ENCODE measurements around the gene INPP5F. TPM values are rescaled to one million over a fixed set of nuclear protein-coding genes. Genes with fewer than 3 reads are reported as not detected.
"Not testable (repeated sequence)": the region's sequence is repeated elsewhere in the genome, so short reads cannot be mapped to it uniquely, and the experiment has no call there.

The INPP5F gene
- total RNA-seq, 4 donors from 2014 or later, result 22.7 to 39.8 (median 36.4) TPM

- Histone ChIP-seq H3K4me3 (no peak overlapping the region), H3K4me1 (peaks cover 0 to 19% (median 0%) of the 10 kb centered on the region in 4 donors), H3K9me3 (peaks cover 0 to 6% (median 0%) of the 10 kb centered on the region in 4 donors), H3K27ac (no peak overlapping the region), H3K36me3 (peaks cover 0 to 26% (median 0%) of the 10 kb centered on the region in 3 donors), H3K27me3 (no peaks in the 10 kb centered on the region)
- TF ChIP-seq POLR2A (IDR thresholded peaks at IDR 0.05), result no peak
- TF ChIP-seq, protein P1, sequence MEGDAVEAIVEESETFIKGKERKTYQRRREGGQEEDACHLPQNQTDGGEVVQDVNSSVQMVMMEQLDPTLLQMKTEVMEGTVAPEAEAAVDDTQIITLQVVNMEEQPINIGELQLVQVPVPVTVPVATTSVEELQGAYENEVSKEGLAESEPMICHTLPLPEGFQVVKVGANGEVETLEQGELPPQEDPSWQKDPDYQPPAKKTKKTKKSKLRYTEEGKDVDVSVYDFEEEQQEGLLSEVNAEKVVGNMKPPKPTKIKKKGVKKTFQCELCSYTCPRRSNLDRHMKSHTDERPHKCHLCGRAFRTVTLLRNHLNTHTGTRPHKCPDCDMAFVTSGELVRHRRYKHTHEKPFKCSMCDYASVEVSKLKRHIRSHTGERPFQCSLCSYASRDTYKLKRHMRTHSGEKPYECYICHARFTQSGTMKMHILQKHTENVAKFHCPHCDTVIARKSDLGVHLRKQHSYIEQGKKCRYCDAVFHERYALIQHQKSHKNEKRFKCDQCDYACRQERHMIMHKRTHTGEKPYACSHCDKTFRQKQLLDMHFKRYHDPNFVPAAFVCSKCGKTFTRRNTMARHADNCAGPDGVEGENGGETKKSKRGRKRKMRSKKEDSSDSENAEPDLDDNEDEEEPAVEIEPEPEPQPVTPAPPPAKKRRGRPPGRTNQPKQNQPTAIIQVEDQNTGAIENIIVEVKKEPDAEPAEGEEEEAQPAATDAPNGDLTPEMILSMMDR (IDR thresholded peaks at IDR 0.05), result no peak
- no peak for TF ChIP-seq EP300 (IDR thresholded peaks at IDR 0.05)
- DNase-seq (ENCODE audit: low spot score in 2 of 2), result no peak
- WGBS, 2 donors, result 58 to 65% methylated on average over 7 of the region's 7 CpGs
Measured at GRCh38 chr10:119860866-119861607, 135.2 kb downstream of the INPP5F start.

DNA sequence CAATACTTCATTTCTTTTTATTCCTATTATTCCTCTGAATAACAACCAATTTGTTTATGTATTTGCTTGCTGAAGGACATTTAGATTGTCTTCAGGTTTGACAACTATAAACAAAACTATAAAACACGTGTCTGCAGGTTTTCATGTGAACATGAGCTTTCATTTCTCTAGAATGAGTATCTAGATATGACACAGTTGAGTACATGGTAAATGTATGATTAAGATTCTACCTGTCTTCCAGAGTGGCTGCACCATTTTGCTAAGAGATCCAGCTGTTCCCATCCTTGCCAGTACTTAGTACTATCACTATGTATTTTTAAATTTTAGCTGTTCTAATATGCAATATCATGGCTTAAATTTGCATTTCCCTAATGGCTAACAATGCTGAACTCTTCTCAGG, 136.7 kb downstream of the INPP5F start:
- no peak overlapping the region for H3K4me3 ChIP-seq
- DNase-seq (ENCODE audit: low spot score in 2 of 2), result no peak
- WGBS, 2 donors, result 83 to 84% methylated on average over 1 of the region's 1 CpG
- H3K9me3 ChIP-seq, result peaks cover 0 to 6% (median 0%) of the 10 kb centered on the region in 4 donors
- H3K4me1 ChIP-seq, result peaks cover 0 to 23% (median 0%) of the 10 kb centered on the region in 4 donors
- peaks cover 0 to 14% (median 0%) of the 10 kb centered on the region in 3 donors for H3K36me3 ChIP-seq
- no peak overlapping the region for H3K27ac ChIP-seq
- no peaks in the 10 kb centered on the region for H3K27me3 ChIP-seq
- TF ChIP-seq, protein P1 (IDR thresholded peaks at IDR 0.05), result no peak
- no peak for TF ChIP-seq POLR2A (IDR thresholded peaks at IDR 0.05)
- no peak for TF ChIP-seq EP300 (IDR thresholded peaks at IDR 0.05)

GRCh38 chr10:119863951-119864565, 138.2 kb downstream of the INPP5F start:
- Histone ChIP-seq H3K4me3 (no peak overlapping the region), H3K27ac (no peak overlapping the region), H3K36me3 (peaks cover 0 to 6% (median 0%) of the 10 kb centered on the region in 3 donors), H3K9me3 (peaks cover 0 to 6% (median 0%) of the 10 kb centered on the region in 4 donors), H3K4me1 (peaks cover 0 to 37% (median 5%) of the 10 kb centered on the region in 4 donors), H3K27me3 (no peaks in the 10 kb centered on the region)
- no peak for DNase-seq (ENCODE audit: low spot score in 2 of 2)
- WGBS, 2 donors, result 49 to 57% methylated on average over 3 to 4 of the region's 4 CpGs
- TF ChIP-seq POLR2A (IDR thresholded peaks at IDR 0.05), result no peak
- TF ChIP-seq, protein P1 (IDR thresholded peaks at IDR 0.05), result no peak
- TF ChIP-seq EP300 (IDR thresholded peaks at IDR 0.05), result no peak

- WGBS, 2 donors, result 90 to 92% methylated on average over 6 of the region's 6 CpGs
- Histone ChIP-seq H3K27ac (no peak overlapping the region), H3K4me3 (no peak overlapping the region), H3K27me3 (no peaks in the 10 kb centered on the region), H3K9me3 (peaks cover 0 to 6% (median 0%) of the 10 kb centered on the region in 4 donors), H3K4me1 (peaks cover 0 to 40% (median 18%) of the 10 kb centered on the region in 4 donors), H3K36me3 (peaks cover 0 to 6% (median 0%) of the 10 kb centered on the region in 3 donors)
- DNase-seq (ENCODE audit: low spot score in 2 of 2), result no peak
- no peak for TF ChIP-seq EP300 (IDR thresholded peaks at IDR 0.05)
- TF ChIP-seq, protein P1 (IDR thresholded peaks at IDR 0.05), result no peak
- TF ChIP-seq POLR2A (IDR thresholded peaks at IDR 0.05), result no peak
Measured at GRCh38 chr10:119865699-119866240, 139.9 kb downstream of the INPP5F start.

DNA sequence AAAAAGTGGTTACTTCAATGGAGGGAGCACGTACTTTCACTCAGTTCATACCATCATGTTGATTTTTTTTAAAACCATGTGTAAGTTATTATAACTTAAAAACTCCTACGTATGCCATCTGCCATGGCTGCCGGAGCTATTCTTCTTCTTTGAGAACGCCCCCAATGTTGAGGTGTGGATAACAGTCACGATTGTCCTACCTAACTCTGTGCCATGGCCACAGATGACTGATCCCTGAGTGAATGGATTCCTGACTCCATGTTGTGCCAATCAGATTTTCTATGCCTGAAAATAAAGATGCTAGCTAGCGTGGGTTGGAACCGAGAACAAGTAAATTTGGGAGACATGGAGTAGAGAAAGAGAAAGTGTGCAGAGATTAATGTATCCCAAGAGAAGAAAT, 141.5 kb downstream of the INPP5F start:
- Histone ChIP-seq H3K4me1 (peaks cover 0 to 45% (median 26%) of the 10 kb centered on the region in 4 donors), H3K4me3 (no peak overlapping the region), H3K9me3 (peaks cover 0 to 6% (median 0%) of the 10 kb centered on the region in 4 donors), H3K27ac (no peak overlapping the region), H3K27me3 (no peaks in the 10 kb centered on the region), H3K36me3 (no peaks in the 10 kb centered on the region)
- no peak for TF ChIP-seq EP300 (IDR thresholded peaks at IDR 0.05)
- no peak for TF ChIP-seq POLR2A (IDR thresholded peaks at IDR 0.05)
- TF ChIP-seq, protein P1 (IDR thresholded peaks at IDR 0.05), result no peak
- no peak for DNase-seq (ENCODE audit: low spot score in 2 of 2)
- 73 to 74% methylated on average over 7 of the region's 7 CpGs for WGBS, 2 donors

GRCh38 chr10:119869398-119869797, 143.5 kb downstream of the INPP5F start:
- DNase-seq (ENCODE audit: low spot score in 2 of 2); H3K4me3 ChIP-seq; H3K9me3 ChIP-seq; H3K27ac ChIP-seq; H3K27me3 ChIP-seq; H3K36me3 ChIP-seq: not testable (repeated sequence)
- WGBS, 2 donors, result 69 to 72% methylated on average over 4 of the region's 4 CpGs
- peaks cover 0 to 53% (median 26%) of the 10 kb centered on the region in 4 donors for H3K4me1 ChIP-seq

Data from tibial nerve (tissue), 4 donors.